H9 (cell line): ENCODE measurements around the gene TRAPPC14. TPM values are rescaled to one million over a fixed set of nuclear protein-coding genes. Genes with fewer than 3 reads are reported as not detected.
A peak's percentile ranks its signal among the peaks of the same experiment; 100 is the strongest.

Experiments used
- DNase-seq: peaks from one replicate; pipeline ENCODE4 v3.0.0-alpha.2; 2017
- H2AFZ ChIP-seq: one replicate; pipeline ENCODE4 v1.6.1; 2013; ENCODE audit warnings: mild to moderate bottlenecking, low read length, control low read depth, moderate library complexity
- H2AK5ac ChIP-seq: 2 replicates; pipeline ENCODE4 v1.6.1; 2013; ENCODE audit warnings: low read length, control low read depth, mixed read lengths; ENCODE audit not compliant: insufficient read length
- H2BK120ac ChIP-seq: one replicate; pipeline ENCODE4 v1.6.1; 2013; ENCODE audit warnings: low read depth, mild to moderate bottlenecking, low read length, control low read depth, inconsistent platforms; ENCODE audit not compliant: poor library complexity, severe bottlenecking
- H2BK12ac ChIP-seq: 2 replicates; pipeline ENCODE4 v1.6.1; 2013; ENCODE audit warnings: low read length, control low read depth, mixed read lengths, low read depth; ENCODE audit not compliant: insufficient read length
- H2BK15ac ChIP-seq: 2 replicates; pipeline ENCODE4 v1.6.1; 2013; ENCODE audit warnings: low read depth, low read length, control low read depth
- H2BK20ac ChIP-seq: one replicate; pipeline ENCODE4 v1.6.1; 2013; ENCODE audit warnings: low read depth, mild to moderate bottlenecking, low read length, control low read depth, inconsistent platforms; ENCODE audit not compliant: poor library complexity, severe bottlenecking
- H2BK5ac ChIP-seq: 2 replicates; pipeline ENCODE4 v1.6.1; 2013; ENCODE audit warnings: low read length, control low read depth, mixed read lengths; ENCODE audit not compliant: insufficient read length
- H3K14ac ChIP-seq: 2 replicates; pipeline ENCODE4 v1.6.1; 2013; ENCODE audit warnings: low read length, control low read depth; ENCODE audit not compliant: insufficient read depth
- H3K18ac ChIP-seq: 2 replicates; pipeline ENCODE4 v1.6.1; 2013; ENCODE audit warnings: low read depth, mild to moderate bottlenecking, mixed read lengths, low read length, control low read depth; ENCODE audit not compliant: insufficient read length
- H3K23ac ChIP-seq: 2 replicates; pipeline ENCODE4 v1.6.1; 2013; ENCODE audit warnings: low read length, control low read depth, mixed read lengths, low read depth; ENCODE audit not compliant: insufficient read length
- H3K23me2 ChIP-seq: 2 replicates; pipeline ENCODE4 v1.6.1; 2013; ENCODE audit warnings: low read depth, mild to moderate bottlenecking, mixed read lengths, low read length, control low read depth; ENCODE audit not compliant: insufficient read length, poor library complexity, severe bottlenecking
- H3K27ac ChIP-seq: 2 replicates; pipeline ENCODE4 v1.5.1; 2013; ENCODE audit warnings: low read length, control low read depth, mixed read lengths, low read depth; ENCODE audit not compliant: insufficient read length
- H3K27me3 ChIP-seq: 2 replicates; pipeline ENCODE4 v1.6.1; 2013; ENCODE audit warnings: low read length, control low read depth, inconsistent platforms; ENCODE audit not compliant: insufficient read depth
- H3K4ac ChIP-seq: 2 replicates; pipeline ENCODE4 v1.6.1; 2013; ENCODE audit warnings: low read depth, mild to moderate bottlenecking, control low read depth, inconsistent platforms, low read length, moderate library complexity
- H3K4me1 ChIP-seq: 2 replicates; pipeline ENCODE4 v1.6.1; 2013; ENCODE audit warnings: low read length, control low read depth, inconsistent platforms; ENCODE audit not compliant: insufficient read depth
- H3K4me2 ChIP-seq: 2 replicates; pipeline ENCODE4 v1.6.1; 2013; ENCODE audit warnings: low read length, control low read depth, mixed read lengths; ENCODE audit not compliant: insufficient read length, insufficient read depth
- H3K56ac ChIP-seq: 2 replicates; pipeline ENCODE4 v1.6.1; 2013; ENCODE audit warnings: low read depth, mild to moderate bottlenecking, mixed read lengths, low read length, control low read depth; ENCODE audit not compliant: insufficient read length
- H3K79me1 ChIP-seq: 2 replicates; pipeline ENCODE4 v1.6.1; 2013; ENCODE audit warnings: low read depth, mild to moderate bottlenecking, moderate library complexity, low read length, control low read depth, inconsistent platforms; ENCODE audit not compliant: insufficient read depth, poor library complexity, severe bottlenecking
- H3K79me2 ChIP-seq: 2 replicates; pipeline ENCODE4 v1.6.1; 2013; ENCODE audit warnings: low read length, control low read depth, inconsistent platforms; ENCODE audit not compliant: insufficient read depth
- H3K9ac ChIP-seq: 2 replicates; pipeline ENCODE4 v1.6.1; 2013; ENCODE audit warnings: low read length, control low read depth, mixed read lengths; ENCODE audit not compliant: insufficient read length; ENCODE audit errors: extremely low read depth
- H3K9me3 ChIP-seq: one replicate; pipeline ENCODE4 v1.6.1; 2013; ENCODE audit warnings: low read depth, low read length, inconsistent platforms; ENCODE audit not compliant: control insufficient read depth
- H3T11ph ChIP-seq: one replicate; pipeline ENCODE4 v1.6.1; 2013; ENCODE audit warnings: mild to moderate bottlenecking, low read length, control low read depth, inconsistent platforms
- H4K20me1 ChIP-seq: one replicate; pipeline ENCODE4 v1.6.1; 2013; ENCODE audit not compliant: control insufficient read depth, insufficient read length, insufficient read depth
- H4K5ac ChIP-seq: 2 replicates; pipeline ENCODE4 v1.6.1; 2013; ENCODE audit warnings: low read depth, mild to moderate bottlenecking, mixed read lengths, low read length, control low read depth; ENCODE audit not compliant: insufficient read length
- H4K8ac ChIP-seq: replicated peaks from 2 replicates; pipeline ENCODE4 v1.6.1; 2013; ENCODE audit warnings: low read length, control low read depth, mixed read lengths, low read depth; ENCODE audit not compliant: insufficient read length
- H4K91ac ChIP-seq: 2 replicates; pipeline ENCODE4 v1.6.1; 2013; ENCODE audit warnings: low read depth, mild to moderate bottlenecking, moderate library complexity, mixed read lengths, low read length, control low read depth; ENCODE audit not compliant: insufficient read length
- H3K27ac Mint-ChIP-seq, 3 experiments: 2 replicates in 2 of 3; 3 replicates in 1 of 3; pipeline ENCODE4 v1.8.0; 2020 to 2021; ENCODE audit warnings: mixed read lengths in 3 of 3, mild to moderate bottlenecking in 1 of 3, moderate library complexity in 1 of 3
- H3K27me3 Mint-ChIP-seq: 2 replicates; pipeline ENCODE4 v1.8.0; 2021; ENCODE audit warnings: low read depth, mild to moderate bottlenecking, moderate library complexity, mixed read lengths
- H3K36me3 Mint-ChIP-seq, 3 experiments: 2 replicates in 2 of 3; 3 replicates in 1 of 3; pipeline ENCODE4 v1.8.0; 2020 to 2021; ENCODE audit warnings: low read depth in 3 of 3, mixed read lengths in 3 of 3; ENCODE audit not compliant: insufficient read depth in 1 of 3
- H3K4me1 Mint-ChIP-seq, 2 experiments: 2 replicates each; pipeline ENCODE4 v1.8.0; 2020; ENCODE audit warnings: mixed read lengths in 2 of 2
- H3K4me3 Mint-ChIP-seq, 2 experiments: 2 replicates in 1 of 2; 3 replicates in 1 of 2; pipeline ENCODE4 v1.8.0; 2020 to 2021; ENCODE audit warnings: mild to moderate bottlenecking in 2 of 2, mixed read lengths in 2 of 2, moderate library complexity in 1 of 2
- H3K9me3 Mint-ChIP-seq, 2 experiments: 2 replicates in 1 of 2; 3 replicates in 1 of 2; pipeline ENCODE4 v1.8.0; 2020; ENCODE audit warnings: mild to moderate bottlenecking in 2 of 2, mixed read lengths in 2 of 2, moderate library complexity in 1 of 2
- WGBS: extraction: QIAGEN DNeasy Blood & Tissue Kit; methylation state at CpG from one replicate; pipeline ENCODE4 v1.1.7; 2013; ENCODE audit warnings: missing lambda C conversion rate, low lambda C conversion rate, mixed read lengths; ENCODE audit not compliant: insufficient read length; ENCODE audit errors: extremely low coverage; 5-methylcytosine and 5-hydroxymethylcytosine counted together
- total RNA-seq: library from RNA; stranded (reverse); gene quantifications from 2 replicates; pipeline ENCODE4 v1.2.1, GENCODE V29; 2021
- TF ChIP-seq, protein P1 (sequence below): fragments of 200-600 bp; sonication (generic); conservative IDR thresholded peaks from 3 replicates; pipeline ENCODE4 v1.8.0; 2021; ENCODE audit warnings: antibody characterized with exemption, mild to moderate bottlenecking

Gene TRAPPC14
- total RNA-seq, 1 experiment from 2014 or later: 32.8 TPM

DNA sequence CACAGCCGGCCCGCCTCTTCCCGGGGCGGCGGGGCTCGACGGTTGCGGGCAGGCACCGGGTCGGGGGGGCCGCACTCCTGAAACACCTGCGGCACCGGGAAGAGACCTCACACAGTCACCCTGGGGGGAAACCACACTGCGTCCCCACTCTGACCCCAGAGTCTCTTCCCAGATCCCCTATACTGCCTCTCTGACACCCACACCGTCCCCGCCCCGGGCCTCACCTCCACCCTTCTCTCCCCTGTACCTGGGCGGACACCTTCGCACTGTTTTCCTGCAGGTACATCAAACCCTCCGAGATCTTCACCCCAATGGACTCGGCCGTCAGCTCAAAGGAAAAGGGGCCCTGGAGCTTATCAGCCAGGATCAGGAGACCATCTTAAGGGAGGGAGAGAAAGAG lies 13.3 kb upstream of the TRAPPC14 start:
- Mint-ChIP-seq H3K4me1 (peaks cover 50 to 64% of the 10 kb centered on the region in 2 experiments), H3K9me3 (no peaks in the 10 kb centered on the region; a peak in 1 of 5 replicates), H3K4me3 (peak overlapping the region; percentile 65 to 84), H3K27me3 (peaks cover 23% of the 10 kb centered on the region), H3K36me3 (peaks cover 30 to 39% (median 31%) of the 10 kb centered on the region in 3 experiments; a peak in 6 of 7 replicates), H3K27ac (peak overlapping the region in 1 of 3 experiments; percentile 36; a peak in 2 of 7 replicates)
- no peak overlapping the region for H3K27ac ChIP-seq
- peaks cover 10% of the 10 kb centered on the region for H3K4me1 ChIP-seq
- H3K79me1 ChIP-seq: no peaks in the 10 kb centered on the region
- no peak for DNase-seq
- H3K4ac ChIP-seq: no peak overlapping the region
- no peak overlapping the region for H2AK5ac ChIP-seq
- no peak overlapping the region for H2AFZ ChIP-seq
- H2BK120ac ChIP-seq: no peak overlapping the region
- no peaks in the 10 kb centered on the region for H3K27me3 ChIP-seq
- TF ChIP-seq, protein P1, sequence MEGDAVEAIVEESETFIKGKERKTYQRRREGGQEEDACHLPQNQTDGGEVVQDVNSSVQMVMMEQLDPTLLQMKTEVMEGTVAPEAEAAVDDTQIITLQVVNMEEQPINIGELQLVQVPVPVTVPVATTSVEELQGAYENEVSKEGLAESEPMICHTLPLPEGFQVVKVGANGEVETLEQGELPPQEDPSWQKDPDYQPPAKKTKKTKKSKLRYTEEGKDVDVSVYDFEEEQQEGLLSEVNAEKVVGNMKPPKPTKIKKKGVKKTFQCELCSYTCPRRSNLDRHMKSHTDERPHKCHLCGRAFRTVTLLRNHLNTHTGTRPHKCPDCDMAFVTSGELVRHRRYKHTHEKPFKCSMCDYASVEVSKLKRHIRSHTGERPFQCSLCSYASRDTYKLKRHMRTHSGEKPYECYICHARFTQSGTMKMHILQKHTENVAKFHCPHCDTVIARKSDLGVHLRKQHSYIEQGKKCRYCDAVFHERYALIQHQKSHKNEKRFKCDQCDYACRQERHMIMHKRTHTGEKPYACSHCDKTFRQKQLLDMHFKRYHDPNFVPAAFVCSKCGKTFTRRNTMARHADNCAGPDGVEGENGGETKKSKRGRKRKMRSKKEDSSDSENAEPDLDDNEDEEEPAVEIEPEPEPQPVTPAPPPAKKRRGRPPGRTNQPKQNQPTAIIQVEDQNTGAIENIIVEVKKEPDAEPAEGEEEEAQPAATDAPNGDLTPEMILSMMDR: no peak
- no peak overlapping the region for H4K8ac ChIP-seq
- no peak overlapping the region for H2BK20ac ChIP-seq
- no peak overlapping the region for H4K91ac ChIP-seq
- no peak overlapping the region for H3K14ac ChIP-seq
- no peak overlapping the region for H4K5ac ChIP-seq
- H2BK5ac ChIP-seq: no peak overlapping the region
- no peaks in the 10 kb centered on the region; the same call in 1 of the 2 replicates for H3K79me2 ChIP-seq
- no peak overlapping the region for H2BK12ac ChIP-seq
- H3K56ac ChIP-seq: no peak overlapping the region
- H3K23me2 ChIP-seq: peaks cover 17% of the 10 kb centered on the region
- H3T11ph ChIP-seq: no peak overlapping the region
- no CpG with 5 or more reads among the region's 22 CpGs for WGBS
- H3K9me3 ChIP-seq: no peaks in the 10 kb centered on the region
- no peak overlapping the region for H3K9ac ChIP-seq
- H3K18ac ChIP-seq: no peak overlapping the region
- H3K23ac ChIP-seq: no peak overlapping the region
- H4K20me1 ChIP-seq: no peaks in the 10 kb centered on the region
- H2BK15ac ChIP-seq: no peak overlapping the region
- peak overlapping the region; percentile 25 for H3K4me2 ChIP-seq
